Measurements from ENCODE around the gene RBM38.

Gene RBM38

GRCh38 chr20:57441510-57442154 is 50.4 kb downstream of the RBM38 start:
- H3K27ac ChIP-seq, result no peak overlapping the region
- TF ChIP-seq ZFX (IDR thresholded peaks at IDR 0.05; ENCODE audit: borderline replicate concordance), result no peak
- no peak for TF ChIP-seq CTCF (IDR thresholded peaks at IDR 0.05)

GRCh38 chr20:57442158-57442887 is 51.1 kb downstream of the RBM38 start:
- H3K27ac ChIP-seq, result no peak overlapping the region

GRCh38 chr20:57442888-57443239 is 51.7 kb downstream of the RBM38 start:
- no peak overlapping the region for H3K27ac ChIP-seq
- TF ChIP-seq CTCF (IDR thresholded peaks at IDR 0.05) (no peak), ZFX (IDR thresholded peaks at IDR 0.05; ENCODE audit: borderline replicate concordance) (no peak)

More at GRCh38 chr20:57442158-57442887, 51.1 kb downstream of the RBM38 start:
- TF ChIP-seq ZFX (IDR thresholded peaks at IDR 0.05; ENCODE audit: borderline replicate concordance) (no peak), CTCF (IDR thresholded peaks at IDR 0.05) (no peak)

- TF ChIP-seq ZFX (IDR thresholded peaks at IDR 0.05; ENCODE audit: borderline replicate concordance), result no peak
- no peak overlapping the region for H3K27ac ChIP-seq
These were observed 52.4 kb downstream of the RBM38 start for GRCh38 chr20:57443349-57444265.

- TF ChIP-seq CTCF (IDR thresholded peaks at IDR 0.05), result no peak
- no peak for TF ChIP-seq ZFX (IDR thresholded peaks at IDR 0.05; ENCODE audit: borderline replicate concordance)
- no peak overlapping the region for H3K27ac ChIP-seq
These were observed 53.3 kb downstream of the RBM38 start for GRCh38 chr20:57444394-57445048.

- TF ChIP-seq CTCF (IDR thresholded peaks at IDR 0.05) (no peak), ZFX (IDR thresholded peaks at IDR 0.05; ENCODE audit: borderline replicate concordance) (no peak)
- no peak overlapping the region for H3K27ac ChIP-seq
These were observed 54.1 kb downstream of the RBM38 start for GRCh38 chr20:57445298-57445697.

GRCh38 chr20:57445774-57446173 is 54.6 kb downstream of the RBM38 start:
- TF ChIP-seq ZFX (IDR thresholded peaks at IDR 0.05; ENCODE audit: borderline replicate concordance) (no peak), CTCF (IDR thresholded peaks at IDR 0.05) (no peak)

More at GRCh38 chr20:57445774-57446173, 54.6 kb downstream of the RBM38 start:
- no peak overlapping the region for H3K27ac ChIP-seq

Measured in 22Rv1 (cell line).